C4-2B (cell line): Measurements from ENCODE around the gene LAMB2.
A peak's percentile ranks its signal among the peaks of the same experiment; 100 is the strongest.

Experiments used
- H3K27ac ChIP-seq: fragments of 450-650 bp; 2 replicates; pipeline ENCODE4 v1.5.1; 2017
- CTCF ChIP-seq: fragments of 450-650 bp; conservative IDR thresholded peaks from 2 replicates; pipeline ENCODE4 v1.5.1; 2017; ENCODE audit warnings: mild to moderate bottlenecking
- ZFX ChIP-seq: fragments of 450-650 bp; IDR thresholded peaks from 2 replicates; pipeline ENCODE4 v1.6.1; 2017

The LAMB2 gene

GRCh38 chr3:49158792-49159191 is 25.9 kb upstream of the LAMB2 start:
- no peak overlapping the region for H3K27ac ChIP-seq
- TF ChIP-seq ZFX (no peak), CTCF (no peak)

- TF ChIP-seq ZFX (no peak), CTCF (peak; percentile 79)
- H3K27ac ChIP-seq = no peak overlapping the region
These were observed 25.4 kb upstream of the LAMB2 start for GRCh38 chr3:49158103-49158709.

DNA sequence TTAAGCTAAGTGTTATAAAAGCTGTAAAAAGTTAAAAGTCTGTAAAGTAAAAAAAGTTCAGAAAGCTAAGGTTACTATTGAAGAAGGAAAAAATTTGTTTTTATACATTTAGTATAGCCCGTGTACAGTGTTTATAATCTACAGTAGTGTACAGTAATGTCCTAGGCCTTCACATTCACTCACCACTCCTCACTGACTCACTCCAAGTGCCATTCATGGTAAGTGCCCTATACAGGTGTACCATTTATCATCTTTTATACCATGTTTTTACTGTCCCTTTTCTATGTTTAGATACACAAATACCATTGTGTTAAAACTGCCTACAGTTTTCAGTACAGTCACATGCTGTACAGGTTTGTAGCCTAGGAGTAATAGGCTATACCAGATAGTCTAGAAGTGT is 24.4 kb upstream of the LAMB2 start:
- no peak for TF ChIP-seq CTCF
- no peak for TF ChIP-seq ZFX
- H3K27ac ChIP-seq = no peak overlapping the region

- no peak overlapping the region for H3K27ac ChIP-seq
These were observed 20.6 kb upstream of the LAMB2 start for GRCh38 chr3:49153349-49153912.

DNA sequence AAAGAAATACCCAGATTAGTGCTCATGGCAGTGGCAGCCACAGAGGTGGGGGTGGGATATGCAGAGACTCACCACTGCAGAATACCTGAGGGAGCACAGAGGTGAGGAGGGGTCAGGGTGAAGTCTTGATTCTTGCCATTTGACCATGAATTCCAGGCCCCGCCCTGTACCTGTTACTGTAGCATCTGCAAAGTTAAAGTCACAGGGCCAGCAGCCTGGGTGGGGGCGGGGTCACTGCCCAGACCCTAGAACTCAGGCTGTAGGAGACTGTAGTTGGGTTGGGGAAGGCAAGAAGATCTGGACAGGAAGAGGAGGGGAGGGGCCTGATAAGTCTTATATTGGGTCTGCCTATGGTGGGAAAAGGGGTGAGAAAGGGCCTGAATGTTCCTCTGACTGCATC is 18.8 kb upstream of the LAMB2 start:
- H3K27ac ChIP-seq = no peak overlapping the region
- TF ChIP-seq ZFX (no peak), CTCF (no peak)

More at GRCh38 chr3:49153349-49153912, 20.6 kb upstream of the LAMB2 start:
- no peak for TF ChIP-seq ZFX

- no peak overlapping the region for H3K27ac ChIP-seq
- TF ChIP-seq CTCF (no peak), ZFX (no peak)
These were observed 15.3 kb upstream of the LAMB2 start for GRCh38 chr3:49148159-49148558.

GRCh38 chr3:49140080-49140479 is 7.2 kb upstream of the LAMB2 start:
- H3K27ac ChIP-seq = no peak overlapping the region
- TF ChIP-seq CTCF (no peak), ZFX (no peak)

DNA sequence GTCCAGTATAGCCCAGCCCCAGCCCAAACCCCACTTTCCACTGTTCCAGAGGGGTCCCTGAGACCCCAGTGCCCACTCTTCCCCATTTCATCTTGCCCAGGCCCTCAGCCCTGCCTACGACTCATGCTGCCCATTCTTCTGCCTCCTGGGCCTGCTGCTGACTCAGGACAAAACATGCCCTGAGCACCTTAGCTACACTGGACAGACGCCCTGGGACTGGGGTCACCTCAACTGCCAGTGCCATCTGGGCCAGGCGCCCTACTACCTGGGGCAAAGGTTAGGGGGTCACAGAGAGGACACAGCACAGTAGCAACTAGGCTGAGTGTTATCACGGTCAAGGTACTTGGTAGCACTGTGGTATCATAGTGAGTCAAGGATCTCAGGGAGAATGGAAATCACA is 2.6 kb upstream of the LAMB2 start:
- TF ChIP-seq CTCF (no peak), ZFX (no peak)
- no peak overlapping the region for H3K27ac ChIP-seq
